GM12878 (cell line): ENCODE results near the gene SEMA3A. TPM values are rescaled to one million over a fixed set of nuclear protein-coding genes. Genes with fewer than 3 reads are reported as not detected.

Experiments used
- ATAC-seq: fragments of 200-7000 bp; cut with Tn5 transposase; 3 replicates; pipeline ENCODE4 v1.9.1; 2020; ENCODE audit warnings: mild to moderate bottlenecking, moderate library complexity
- BruUV-seq: library from RNA; stranded (reverse); fragments of 400-500 nt; replicated peaks from 2 replicates; lab custom pipeline; 2021; lab: Mats Ljungman, UMichigan
- CTCF ChIA-PET: fragments of 300-600 bp; sonication (Branson Sonifier 250); formaldehyde crosslinking; extraction: SDS; loops from one replicate; lab custom pipeline; 2021; ENCODE audit warnings: inconsistent platforms; lab: Yijun Ruan, JAX
- POLR2A ChIA-PET: fragments of 350-600 bp; formaldehyde crosslinking; extraction: SDS; loops from one replicate; lab custom pipeline; 2021; ENCODE audit warnings: inconsistent platforms; lab: Charles Lee
- RAD21 ChIA-PET: fragments of 300-600 bp; sonication (Branson Sonifier 250); formaldehyde crosslinking; loops from one replicate; lab custom pipeline; 2023; ENCODE audit warnings: antibody characterized with exemption; ENCODE audit not compliant: unreplicated experiment; lab: Charles Lee
- SMC1A ChIA-PET: fragments of 300-600 bp; sonication (Branson Sonifier 250); formaldehyde crosslinking; loops from one replicate; lab custom pipeline; 2023; ENCODE audit not compliant: unreplicated experiment, uncharacterized antibody; lab: Charles Lee
- DNase-seq: peaks from one replicate; pipeline ENCODE4 v3.0.0-alpha.2; 2011; ENCODE audit warnings: low read depth, low spot score
- FAIRE-seq: peaks from 3 replicates; lab custom pipeline; 2011; peaks lifted over from hg19 to GRCh38; lab: Jason Lieb, UNC
- H2AFZ ChIP-seq: 2 replicates; pipeline ENCODE4 v1.6.0; 2011; ENCODE audit warnings: low read depth, low read length, control low read depth; ENCODE audit not compliant: control insufficient read depth
- H3K27ac ChIP-seq: 2 replicates; pipeline ENCODE4 v1.5.1; 2011; ENCODE audit warnings: control low read depth; ENCODE audit not compliant: control insufficient read depth, insufficient read depth
- H3K27me3 ChIP-seq, 2 experiments: replicated peaks in 1 of 2; 2 replicates each; pipeline versions ENCODE4 v1.6.0 to v1.6.1; 2011; ENCODE audit warnings: low read length in 1 of 2; ENCODE audit not compliant: control insufficient read depth in 2 of 2, insufficient read depth in 2 of 2
- H3K36me3 ChIP-seq, 2 experiments: 2 replicates each; pipeline ENCODE4 v1.5.1; 2011; ENCODE audit warnings: low read length in 1 of 2; ENCODE audit not compliant: control insufficient read depth in 2 of 2, insufficient read depth in 2 of 2
- H3K4me1 ChIP-seq: 2 replicates; pipeline ENCODE4 v1.6.1; 2011; ENCODE audit warnings: mild to moderate bottlenecking, low read length, moderate library complexity, mixed read lengths; ENCODE audit not compliant: control insufficient read depth, insufficient read depth
- H3K4me2 ChIP-seq: 2 replicates; pipeline ENCODE4 v1.6.0; 2011; ENCODE audit warnings: control low read depth; ENCODE audit not compliant: control insufficient read depth, insufficient read depth
- H3K4me3 ChIP-seq: fragments of 200-600 bp; sonication (generic); 2 replicates; pipeline ENCODE4 v1.5.1; 2016
- H3K79me2 ChIP-seq: 2 replicates; pipeline ENCODE4 v1.6.0; 2011; ENCODE audit warnings: low read length; ENCODE audit not compliant: control insufficient read depth, insufficient read depth
- H3K9ac ChIP-seq: 2 replicates; pipeline ENCODE4 v1.8.0; 2011; ENCODE audit warnings: low read length, control low read depth, mixed read lengths; ENCODE audit not compliant: control insufficient read depth, insufficient read depth
- H3K9me3 ChIP-seq: replicated peaks from 3 replicates; pipeline ENCODE4 v1.5.1; 2011; ENCODE audit warnings: mild to moderate bottlenecking, low read length; ENCODE audit not compliant: control insufficient read depth, insufficient read depth
- H4K20me1 ChIP-seq: 2 replicates; pipeline ENCODE4 v1.6.0; 2011; ENCODE audit not compliant: control insufficient read depth, insufficient read depth
- CHD4 ChIP-seq: fragments of 200-600 bp; sonication (generic); IDR thresholded peaks from 2 replicates; pipeline ENCODE4 v1.6.1; 2016; ENCODE audit warnings: mild to moderate bottlenecking
- CREB1 ChIP-seq: IDR thresholded peaks from 2 replicates; pipeline ENCODE4 v1.6.1; 2012; ENCODE audit warnings: low read depth, mild to moderate bottlenecking, inconsistent platforms
- CREM ChIP-seq: IDR thresholded peaks from 2 replicates; pipeline ENCODE4 v1.6.1; 2014; ENCODE audit warnings: antibody characterized with exemption, low read depth
- CTCF ChIP-seq, 3 experiments: IDR thresholded peaks in 2 of 3; conservative IDR thresholded peaks in 1 of 3; 2 replicates each; pipeline ENCODE4 v1.5.1; 2011; ENCODE audit warnings: low read depth in 3 of 3, low read length in 3 of 3, mild to moderate bottlenecking in 3 of 3, control low read depth in 2 of 3, moderate library complexity in 2 of 3, inconsistent platforms in 1 of 3, mixed read lengths in 1 of 3; ENCODE audit not compliant: control insufficient read depth in 2 of 3, insufficient read depth in 1 of 3; ENCODE audit errors: extremely low read depth in 1 of 3
- IKZF1 ChIP-seq: fragments of 450-650 bp; conservative IDR thresholded peaks from 2 replicates; pipeline ENCODE4 v1.6.1; 2017; ENCODE audit warnings: antibody characterized with exemption, mild to moderate bottlenecking
- MYC ChIP-seq: IDR thresholded peaks from 2 replicates; pipeline ENCODE4 v1.6.1; 2011; ENCODE audit warnings: mild to moderate bottlenecking, low read length, moderate library complexity, inconsistent platforms; ENCODE audit not compliant: insufficient read depth, insufficient replicate concordance, insufficient read length, severe bottlenecking
- RB1 ChIP-seq: fragments of 450-650 bp; formaldehyde crosslinking; IDR thresholded peaks from 2 replicates; pipeline ENCODE4 v1.6.1; 2017; ENCODE audit warnings: mild to moderate bottlenecking, borderline replicate concordance
- TAF1 ChIP-seq: IDR thresholded peaks from 2 replicates; pipeline ENCODE4 v1.6.1; 2011; ENCODE audit warnings: mild to moderate bottlenecking, low read depth, low read length, borderline replicate concordance
- TCF12 ChIP-seq: IDR thresholded peaks from 2 replicates; pipeline ENCODE4 v1.6.1; 2011; ENCODE audit warnings: low read depth, mild to moderate bottlenecking, low read length
- YY1 ChIP-seq: IDR thresholded peaks from 2 replicates; pipeline ENCODE4 v1.6.1; 2011; ENCODE audit warnings: low read depth, mild to moderate bottlenecking, low read length
- WGBS: methylation state at CpG from one replicate; pipeline ENCODE4 v1.1.6; 2016; ENCODE audit warnings: low lambda C conversion rate; ENCODE audit not compliant: insufficient replicate concordance, insufficient coverage; ENCODE audit errors: missing lambda C conversion rate; 5-methylcytosine and 5-hydroxymethylcytosine counted together
- in situ Hi-C: fragments of 300-500 bp; cut with MboI; formaldehyde crosslinking; loops from 9 replicates; pipeline ENCODE4 v1.14.3; 2018; ENCODE audit warnings: mixed read lengths
- intact Hi-C: fragments of 100-400 bp; cut with micrococcal nuclease; formaldehyde crosslinking; loops from one replicate; pipeline ENCODE4 v1.14.2; 2022; ENCODE audit not compliant: unreplicated experiment
- polyA plus RNA-seq, 11 experiments: library from polyadenylated mRNA; depleted of rRNA in 4 of 11; unstranded in 6 of 11; stranded (reverse) in 5 of 11; fragments of >200 nt; fragmentation: Nextera tagmentation in 4 of 11; fragmentation: Illumina TruSeq in 1 of 11; extraction: Ambion mirVana in 4 of 11; extraction: Trizol in 1 of 11; gene quantifications; 1 replicate in 1 of 11; 2 replicates in 10 of 11; pipeline versions ENCODE4 v1.2.1 to v1.2.3, GENCODE V29; 2011 to 2016; ENCODE audit warnings: inconsistent platforms in 2 of 11, missing spikeins in 2 of 11, low read depth in 1 of 11
- total RNA-seq, 4 experiments: library from RNA; depleted of rRNA in 3 of 4; stranded (reverse); fragments of >200 nt in 3 of 4; fragmentation: Illumina TruSeq in 1 of 4; extraction: Trizol in 1 of 4; gene quantifications; 2 replicates each; pipeline versions ENCODE4 v1.2.1 to v1.2.3, GENCODE V29; 2013 to 2021

SEMA3A gene
- total and polyA plus RNA-seq, 10 of the 15 experiments (the other 5 are each of a cell fraction or from before 2014, with no cell fraction given), result 0.01 to 3.3 (median 0.24) TPM

DNA sequence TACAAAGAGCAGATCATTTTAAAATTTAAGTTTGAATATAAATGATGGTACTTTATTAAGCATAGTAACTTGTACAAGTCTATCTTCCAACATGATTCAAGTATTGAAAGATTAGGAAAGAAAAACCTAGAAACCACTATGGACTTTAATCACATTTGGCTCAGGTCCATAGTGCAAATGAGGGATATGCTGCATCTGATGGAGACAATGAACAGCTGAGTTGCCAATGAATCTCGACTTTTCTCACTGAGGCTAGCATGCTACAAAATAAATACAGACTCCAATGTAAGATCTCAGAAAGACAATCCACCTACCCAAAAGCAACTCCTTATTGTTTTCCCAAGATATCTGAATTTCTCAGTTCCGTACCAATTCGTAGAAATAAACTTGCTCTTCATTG lies 89.8 kb downstream of the SEMA3A start:
- 0% methylated on average over 3 of the region's 3 CpGs for WGBS
- no TSS peak for BruUV-seq
- no peaks in the 10 kb centered on the region for H3K79me2 ChIP-seq
- DNase-seq, result no peak
- no peaks in the 10 kb centered on the region for H3K27me3 ChIP-seq
- H3K27ac ChIP-seq, result no peak overlapping the region
- no peak overlapping the region for H3K9ac ChIP-seq
- RAD21 ChIA-PET, result no interaction called here
- in situ Hi-C loops (no loop called here), intact Hi-C loops (no loop called here)
- H3K4me1 ChIP-seq, result no peaks in the 10 kb centered on the region
- POLR2A ChIA-PET, result no interaction called here
- no peak overlapping the region for H3K4me3 ChIP-seq
- H3K4me2 ChIP-seq, result no peak overlapping the region
- no peaks in the 10 kb centered on the region for H3K9me3 ChIP-seq
- no peak for FAIRE-seq
- TF ChIP-seq CREM (no peak), CTCF (IDR thresholded peaks at IDR 0.05 in 2 of 3, conservative IDR thresholded peaks at IDR 0.05 in 1 of 3; ENCODE audit: control insufficient read depth in 2 of 3, extremely low read depth in 1 of 3, insufficient read depth in 1 of 3, low read depth in 3 of 3, low read length in 3 of 3) (no peak), YY1 (no peak), IKZF1 (no peak), TCF12 (no peak), CREB1 (no peak), RB1 (no peak), MYC (no peak), TAF1 (no peak), CHD4 (no peak)
- no peaks in the 10 kb centered on the region for H4K20me1 ChIP-seq
- H2AFZ ChIP-seq, result no peak overlapping the region
- no peak for ATAC-seq
- no peaks in the 10 kb centered on the region for H3K36me3 ChIP-seq
- CTCF ChIA-PET, result interaction anchor here (0.6 to 1.2 kb wide), 3 partner anchors 9 to 127 kb away, joined by 3 read pairs; no protein-coding TSS in a partner anchor
- SMC1A ChIA-PET, result no interaction called here
